Keratinocyte (primary cell): ENCODE results near the gene MIS18BP1.
"Not testable (repeated sequence)": the region's sequence is repeated elsewhere in the genome, so short reads cannot be mapped to it uniquely, and the experiment has no call there.

Experiments
- CTCF ChIP-seq, 3 experiments: IDR thresholded peaks in 1 of 3; conservative IDR thresholded peaks in 1 of 3; optimal IDR thresholded peaks in 1 of 3; 2 replicates in 2 of 3; 3 replicates in 1 of 3; pipeline versions ENCODE3 to v1.5.1; 2011; ENCODE audit warnings: low read length in 3 of 3, mild to moderate bottlenecking in 3 of 3, moderate library complexity in 2 of 3, control low read depth in 1 of 3, inconsistent platforms in 1 of 3; ENCODE audit not compliant: insufficient read depth in 2 of 3; ENCODE audit errors: extremely low read depth in 1 of 3
- EZH2 ChIP-seq: IDR thresholded peaks from one replicate; pipeline ENCODE4 v1.6.1; 2012; ENCODE audit warnings: inconsistent platforms, mild to moderate bottlenecking, low read length, moderate library complexity

GRCh38 chr14:45294796-45295195 is 41.8 kb upstream of the MIS18BP1 start:
- TF ChIP-seq EZH2; CTCF (optimal IDR thresholded peaks at IDR 0.05 in 1 of 3, IDR thresholded peaks at IDR 0.05 in 1 of 3, conservative IDR thresholded peaks at IDR 0.05 in 1 of 3; ENCODE audit: extremely low read depth in 1 of 3, insufficient read depth in 2 of 3, low read length in 3 of 3): not testable (repeated sequence)
